Measurements from ENCODE around the gene UBASH3A. TPM values are rescaled to one million over a fixed set of nuclear protein-coding genes. Genes with fewer than 3 reads are reported as not detected.

UBASH3A gene
- total and polyA plus RNA-seq, 8 donors = 0.18 to 4.6 (median 0.31) TPM; not detected in 1

GRCh38 chr21:42358261-42358660, 45.4 kb upstream of the UBASH3A start:
- no peak for DNase-seq
- Histone ChIP-seq H3K9me3 (peaks cover 0 to 33% (median 26%) of the 10 kb centered on the region in 4 donors), H3K27me3 (peaks cover 0 to 53% (median 0%) of the 10 kb centered on the region in 3 donors), H3K4me3 (no peak overlapping the region), H3K27ac (peak overlapping the region in 3 of 5 donors; percentile 0 to 59 (median 22)), H3K4me1 (peaks cover 0 to 10% (median 3%) of the 10 kb centered on the region in 4 donors), H3K36me3 (no peaks in the 10 kb centered on the region)
- WGBS, 5 donors = 73 to 85% (median 81%) methylated on average over 6 to 12 of the region's 12 CpGs
- intact Hi-C loops (cut with DNase I; ENCODE audit: low total_unique reads) = loop anchor here (10.0 kb wide), 1 partner anchor 47 kb away; the partner anchor contains the start of gene UBASH3A
- TF ChIP-seq POLR2AphosphoS5 (IDR thresholded peaks at IDR 0.05) (no peak), EP300 (IDR thresholded peaks at IDR 0.05) (no peak), CTCF (IDR thresholded peaks at IDR 0.05) (no peak), POLR2A (IDR thresholded peaks at IDR 0.05) (no peak)

- H3K27ac ChIP-seq = no peak overlapping the region
- intact Hi-C loops (cut with DNase I; ENCODE audit: low total_unique reads) = loop anchor here (10.0 kb wide), 1 partner anchor 46 kb away; the partner anchor contains the start of gene UBASH3A
- H3K36me3 ChIP-seq = no peaks in the 10 kb centered on the region
- H3K27me3 ChIP-seq = peaks cover 0 to 56% (median 0%) of the 10 kb centered on the region in 3 donors
- H3K4me3 ChIP-seq = no peak overlapping the region
- H3K9me3 ChIP-seq = peaks cover 0 to 32% (median 26%) of the 10 kb centered on the region in 4 donors
- DNase-seq = no peak
- H3K4me1 ChIP-seq = peaks cover 0 to 10% (median 4%) of the 10 kb centered on the region in 4 donors
- TF ChIP-seq CTCF (IDR thresholded peaks at IDR 0.05) (no peak), EP300 (IDR thresholded peaks at IDR 0.05) (no peak), POLR2AphosphoS5 (IDR thresholded peaks at IDR 0.05) (no peak), POLR2A (IDR thresholded peaks at IDR 0.05) (no peak)
- WGBS, 5 donors = 87 to 90% (median 89%) methylated on average over 12 to 13 of the region's 13 CpGs
Observed at GRCh38 chr21:42358937-42359336, 44.8 kb upstream of the UBASH3A start.

- peak in 1 of 7 experiments; percentile 22 for TF ChIP-seq CTCF (IDR thresholded peaks at IDR 0.05)
- TF ChIP-seq EP300 (IDR thresholded peaks at IDR 0.05) = no peak
- peaks cover 0 to 26% (median 21%) of the 10 kb centered on the region in 4 donors for H3K9me3 ChIP-seq
- 77 to 84% (median 83%) methylated on average over 2 of the region's 2 CpGs for WGBS, 5 donors
- H3K4me1 ChIP-seq = peaks cover 0 to 10% (median 4%) of the 10 kb centered on the region in 4 donors
- H3K36me3 ChIP-seq = no peaks in the 10 kb centered on the region
- H3K4me3 ChIP-seq = no peak overlapping the region
- H3K27me3 ChIP-seq = peaks cover 0 to 70% (median 0%) of the 10 kb centered on the region in 3 donors
- DNase-seq = no peak
- peak overlapping the region in 1 of 5 donors; percentile 14 for H3K27ac ChIP-seq
- intact Hi-C loops (cut with DNase I; ENCODE audit: low total_unique reads) = no loop called here
Observed at GRCh38 chr21:42360317-42360716, 43.4 kb upstream of the UBASH3A start.

GRCh38 chr21:42361286-42361685, 42.4 kb upstream of the UBASH3A start:
- Histone ChIP-seq H3K9me3 (peaks cover 0 to 18% (median 15%) of the 10 kb centered on the region in 4 donors), H3K36me3 (no peaks in the 10 kb centered on the region), H3K4me1 (peaks cover 0 to 10% (median 4%) of the 10 kb centered on the region in 4 donors), H3K27ac (no peak overlapping the region), H3K27me3 (peaks cover 0 to 77% (median 0%) of the 10 kb centered on the region in 3 donors), H3K4me3 (no peak overlapping the region)
- TF ChIP-seq POLR2A (IDR thresholded peaks at IDR 0.05) (no peak), EP300 (IDR thresholded peaks at IDR 0.05) (no peak), POLR2AphosphoS5 (IDR thresholded peaks at IDR 0.05) (no peak), CTCF (IDR thresholded peaks at IDR 0.05) (no peak)
- WGBS, 5 donors = 27 to 49% (median 36%) methylated on average over 7 of the region's 7 CpGs
- intact Hi-C loops (cut with DNase I; ENCODE audit: low total_unique reads) = no loop called here
- no peak for DNase-seq
